Measurements from ENCODE around the gene LHX3. TPM values are rescaled to one million over a fixed set of nuclear protein-coding genes. Genes with fewer than 3 reads are reported as not detected.

Gene LHX3
- total RNA-seq, 1 experiment from 2014 or later, result not detected

- ChIA-PET CTCF (no interaction called here), POLR2A (ENCODE audit: unreplicated experiment) (no interaction called here)
- no peaks in the 10 kb centered on the region for H3K4me1 ChIP-seq (ENCODE audit: insufficient read depth, low read length)
- no peak overlapping the region for H3K4me3 ChIP-seq (ENCODE audit: low read length)
- H4K20me1 ChIP-seq (ENCODE audit: low read length), result no peaks in the 10 kb centered on the region
- no peak for ATAC-seq
- intact Hi-C loops (cut with micrococcal nuclease), result no loop called here
- no peak for TF ChIP-seq CTCF (conservative IDR thresholded peaks at IDR 0.05; ENCODE audit: low read depth, low read length)
- TF ChIP-seq EZH2 (IDR thresholded peaks at IDR 0.05; ENCODE audit: low read length, unreplicated experiment), result no peak
- no peaks in the 10 kb centered on the region for H3K36me3 ChIP-seq (ENCODE audit: low read depth, low read length)
- H2AFZ ChIP-seq (ENCODE audit: low read length), result no peak overlapping the region
- no peak overlapping the region for H3K4me2 ChIP-seq (ENCODE audit: low read length)
- H3K27ac ChIP-seq (ENCODE audit: low read length), result no peak overlapping the region
- H3K9ac ChIP-seq (ENCODE audit: low read length), result no peak overlapping the region
- H3F3A ChIP-seq (ENCODE audit: low read length, unreplicated experiment), result no peaks in the 10 kb centered on the region
- DNase-seq, result no peak
- peaks cover 15% of the 10 kb centered on the region for H3K27me3 ChIP-seq (ENCODE audit: low read length)
- no peaks in the 10 kb centered on the region for H3K9me3 ChIP-seq (ENCODE audit: low read length)
- H3K9me2 ChIP-seq (replicated peaks; ENCODE audit: low read length), result no peaks in the 10 kb centered on the region
- no peaks in the 10 kb centered on the region for H3K79me2 ChIP-seq (ENCODE audit: low read length)
- no TSS peak for BruUV-seq (replicated peaks)
These were observed 15.3 kb downstream of the LHX3 start for GRCh38 chr9:136189394-136190236.

- peaks cover 16% of the 10 kb centered on the region for H3K27me3 ChIP-seq (ENCODE audit: low read length)
- POLR2A ChIA-PET (ENCODE audit: unreplicated experiment), result no interaction called here
These were observed 17.0 kb downstream of the LHX3 start for GRCh38 chr9:136187683-136188586.

More at GRCh38 chr9:136187683-136188586, 17.0 kb downstream of the LHX3 start:
- ATAC-seq (no peak), DNase-seq (no peak)
- Histone ChIP-seq H3K4me1 (ENCODE audit: insufficient read depth, low read length) (no peaks in the 10 kb centered on the region), H3K4me3 (ENCODE audit: low read length) (no peak overlapping the region), H3K9me3 (ENCODE audit: low read length) (no peaks in the 10 kb centered on the region), H3K4me2 (ENCODE audit: low read length) (no peak overlapping the region), H3K79me2 (ENCODE audit: low read length) (no peaks in the 10 kb centered on the region), H3K27ac (ENCODE audit: low read length) (no peak overlapping the region), H3K9ac (ENCODE audit: low read length) (no peak overlapping the region), H2AFZ (ENCODE audit: low read length) (no peak overlapping the region), H4K20me1 (ENCODE audit: low read length) (no peaks in the 10 kb centered on the region), H3F3A (ENCODE audit: low read length, unreplicated experiment) (no peaks in the 10 kb centered on the region), H3K36me3 (ENCODE audit: low read depth, low read length) (no peaks in the 10 kb centered on the region), H3K9me2 (replicated peaks; ENCODE audit: low read length) (no peaks in the 10 kb centered on the region)
- no TSS peak for BruUV-seq (replicated peaks)
- CTCF ChIA-PET, result no interaction called here
- intact Hi-C loops (cut with micrococcal nuclease), result no loop called here
- TF ChIP-seq EZH2phosphoT487 (IDR thresholded peaks at IDR 0.05; ENCODE audit: borderline replicate concordance, low read length) (no peak), CTCF (conservative IDR thresholded peaks at IDR 0.05; ENCODE audit: low read depth, low read length) (no peak), EZH2 (IDR thresholded peaks at IDR 0.05; ENCODE audit: low read length, unreplicated experiment) (no peak)
